AML-193 (cell line): ENCODE results near the gene TUFM.
A peak's percentile ranks its signal among the peaks of the same experiment; 100 is the strongest.
"Not testable (repeated sequence)": the region's sequence is repeated elsewhere in the genome, so short reads cannot be mapped to it uniquely, and the experiment has no call there.

ENCODE experiments used
- DNase-seq, 2 experiments: peaks; one replicate each; lab custom pipeline; 2025; lab: John Stamatoyannopoulos, UW

Gene TUFM

DNA sequence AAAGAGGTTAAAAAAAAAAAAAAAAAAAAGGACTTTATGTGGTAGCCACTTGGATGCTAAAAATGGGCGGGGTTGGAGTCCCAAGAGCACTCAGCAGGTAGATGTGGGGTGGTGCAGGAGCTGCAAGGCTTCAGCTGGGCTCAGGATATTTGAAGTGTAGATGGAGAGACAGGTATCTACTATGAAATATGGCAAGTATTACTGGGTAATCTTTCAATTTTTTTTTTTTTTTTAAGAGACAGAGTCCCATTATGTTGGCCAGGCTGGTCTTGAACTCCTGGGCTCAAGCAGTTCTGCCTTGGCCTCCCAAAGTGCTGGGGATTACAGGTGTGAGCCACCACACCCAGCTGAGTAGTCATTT lies 7.6 kb downstream of the TUFM start:
- no peak for DNase-seq

DNA sequence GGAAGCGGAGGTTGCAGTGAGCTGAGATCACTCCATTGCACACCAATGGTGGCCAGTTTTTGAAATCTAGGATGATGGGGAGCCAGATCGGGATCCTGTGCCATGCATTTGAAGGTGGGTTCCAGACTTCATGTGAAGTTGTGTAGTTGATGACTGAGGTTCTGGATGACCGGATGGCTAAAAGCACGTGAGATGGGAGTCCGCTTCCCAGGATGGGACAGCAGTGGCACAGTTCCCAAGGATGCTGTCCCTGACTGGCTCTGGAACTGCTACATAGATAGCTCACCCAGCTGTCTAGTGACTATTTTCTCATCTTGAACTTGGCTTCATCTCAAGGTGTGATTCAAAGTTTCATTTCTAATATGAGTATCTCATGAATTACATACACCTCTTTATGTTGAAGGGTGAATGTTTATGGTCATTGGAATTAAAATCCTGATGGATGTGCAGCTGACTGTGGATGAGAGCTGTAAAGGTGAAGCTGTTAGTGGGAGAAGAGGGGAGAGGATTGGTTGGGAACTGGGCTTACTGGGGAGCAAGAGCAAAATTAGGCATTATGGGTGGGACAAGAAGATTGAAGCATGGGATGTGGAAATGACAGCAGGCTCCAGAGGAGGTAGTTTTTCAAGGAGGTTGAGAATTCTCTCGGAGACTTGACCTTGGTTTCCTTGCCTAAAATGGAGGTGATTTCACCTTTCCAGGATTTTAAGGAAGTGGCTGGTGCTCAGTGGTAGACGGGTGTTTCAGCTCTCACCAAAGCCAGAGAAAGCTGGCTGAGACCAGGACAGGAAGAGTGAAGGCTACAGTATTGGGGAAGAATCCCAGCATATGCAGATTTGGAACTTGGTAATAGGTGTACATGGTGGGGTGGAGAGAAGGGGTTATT lies 8.2 kb downstream of the TUFM start:
- DNase-seq = no peak

DNA sequence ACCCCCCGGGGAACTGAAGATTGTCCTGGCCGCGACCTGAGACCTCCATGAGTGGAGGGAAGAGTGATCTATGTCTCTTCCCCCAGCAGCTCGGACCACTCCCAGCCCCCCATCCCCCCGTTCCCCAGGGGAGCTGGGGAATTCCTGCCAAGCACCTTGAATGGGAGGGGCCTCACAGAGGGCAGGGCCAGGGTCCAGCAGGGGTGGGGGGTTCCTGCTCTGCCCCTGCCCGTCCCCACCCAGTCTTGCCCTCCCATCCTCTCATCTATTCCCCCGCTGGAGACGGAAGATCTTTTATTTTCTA lies 9.4 kb downstream of the TUFM start:
- no peak for DNase-seq

DNA sequence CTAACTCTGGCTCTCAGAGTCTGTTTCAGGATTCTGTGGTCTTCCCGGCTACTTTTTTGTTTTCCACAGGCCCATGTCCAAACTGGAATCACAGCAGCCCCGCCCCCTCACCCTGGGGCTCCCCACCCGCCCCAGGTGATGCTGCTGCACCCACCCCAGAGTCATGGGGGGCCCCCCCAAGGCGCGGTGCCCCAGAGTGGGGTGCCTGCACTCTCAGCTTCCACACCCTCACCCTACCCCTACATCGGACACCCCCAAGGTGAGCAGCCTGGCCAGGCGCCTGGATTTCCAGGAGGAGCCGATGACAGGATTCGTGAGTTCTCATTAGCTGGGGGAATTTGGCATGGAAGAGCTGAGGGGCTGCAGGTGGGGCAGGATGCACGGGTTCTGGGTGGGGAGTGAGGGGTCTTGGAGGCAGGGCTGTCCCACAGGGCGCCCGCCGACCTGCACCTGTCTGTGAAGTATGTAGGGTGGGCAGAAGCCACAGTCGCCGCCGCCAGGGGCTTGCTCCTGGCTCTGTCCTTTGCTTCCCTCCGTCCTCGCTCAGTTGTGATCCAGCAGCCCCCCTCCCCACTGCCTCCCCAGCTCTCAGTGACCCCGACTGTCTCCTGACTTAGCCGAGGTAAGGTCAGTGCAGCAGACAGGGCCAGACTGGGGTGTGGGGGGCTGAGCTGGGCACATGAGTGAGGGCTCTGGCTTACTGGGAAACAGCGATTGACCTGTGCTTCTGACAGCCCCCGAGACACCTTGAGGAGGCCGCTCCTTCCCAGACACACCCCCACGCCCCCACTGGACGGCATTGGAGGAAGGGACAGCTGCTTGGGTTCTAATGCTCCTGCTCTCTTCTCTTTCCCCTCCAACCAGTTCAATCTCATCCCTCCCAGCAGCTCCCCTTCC lies 10.0 kb downstream of the TUFM start:
- DNase-seq = no peak

DNA sequence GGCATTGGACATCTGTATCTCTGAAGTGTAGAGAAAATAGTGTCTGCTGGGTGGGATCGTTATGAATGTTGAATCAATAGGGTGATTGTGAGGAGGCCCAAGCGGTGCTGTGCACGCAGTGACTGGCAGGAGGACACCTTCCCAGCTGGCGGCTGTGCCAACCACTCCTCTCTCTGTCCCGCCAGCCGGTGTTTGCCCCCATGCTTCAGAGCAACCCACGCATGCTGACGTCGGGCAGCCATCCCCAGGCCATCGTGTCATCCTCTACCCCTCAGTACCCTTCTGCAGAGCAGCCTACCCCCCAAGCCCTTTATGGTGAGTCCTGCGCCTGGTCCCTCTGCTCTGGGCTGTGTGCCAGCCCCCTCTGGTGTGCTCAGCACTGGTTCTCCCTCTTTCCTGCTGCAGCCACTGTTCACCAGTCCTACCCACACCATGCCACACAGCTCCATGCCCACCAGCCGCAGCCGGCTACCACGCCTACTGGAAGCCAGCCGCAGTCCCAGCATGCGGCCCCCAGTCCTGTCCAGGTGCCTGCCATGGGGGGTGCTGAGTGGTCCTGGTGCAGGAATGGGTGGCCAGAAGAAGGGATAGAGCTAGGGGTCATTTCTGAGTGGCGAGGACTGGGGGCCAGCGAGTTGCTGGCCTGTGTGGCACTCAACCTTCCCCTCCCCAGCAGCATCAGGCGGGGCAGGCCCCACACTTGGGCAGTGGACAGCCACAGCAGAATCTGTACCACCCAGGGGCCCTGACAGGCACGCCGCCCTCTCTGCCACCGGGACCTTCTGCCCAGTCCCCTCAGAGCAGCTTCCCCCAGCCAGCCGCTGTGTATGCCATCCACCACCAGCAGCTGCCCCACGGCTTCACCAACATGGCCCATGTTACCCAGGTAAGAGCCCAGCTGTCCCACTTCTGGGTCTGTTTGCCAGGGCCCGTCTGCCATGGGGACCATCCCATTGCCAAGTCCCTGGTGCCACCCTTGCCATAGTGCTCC lies 11.0 kb downstream of the TUFM start:
- no peak for DNase-seq

DNA sequence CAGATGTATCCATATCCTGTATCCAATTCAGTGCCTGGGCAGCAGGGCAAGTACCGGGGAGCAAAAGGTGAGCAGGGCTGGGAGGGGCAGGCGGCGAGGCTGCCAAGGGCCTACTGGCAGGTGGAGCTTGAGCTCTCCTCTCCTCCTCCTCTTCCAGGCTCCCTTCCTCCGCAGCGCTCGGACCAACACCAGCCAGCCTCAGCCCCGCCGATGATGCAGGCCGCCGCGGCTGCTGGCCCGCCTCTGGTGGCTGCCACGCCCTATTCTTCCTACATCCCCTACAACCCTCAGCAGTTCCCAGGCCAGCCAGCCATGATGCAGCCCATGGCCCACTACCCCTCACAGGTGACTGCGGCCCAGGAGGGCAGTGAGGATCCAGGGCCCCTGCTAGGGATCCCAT lies 11.8 kb downstream of the TUFM start:
- DNase-seq = no peak

DNA sequence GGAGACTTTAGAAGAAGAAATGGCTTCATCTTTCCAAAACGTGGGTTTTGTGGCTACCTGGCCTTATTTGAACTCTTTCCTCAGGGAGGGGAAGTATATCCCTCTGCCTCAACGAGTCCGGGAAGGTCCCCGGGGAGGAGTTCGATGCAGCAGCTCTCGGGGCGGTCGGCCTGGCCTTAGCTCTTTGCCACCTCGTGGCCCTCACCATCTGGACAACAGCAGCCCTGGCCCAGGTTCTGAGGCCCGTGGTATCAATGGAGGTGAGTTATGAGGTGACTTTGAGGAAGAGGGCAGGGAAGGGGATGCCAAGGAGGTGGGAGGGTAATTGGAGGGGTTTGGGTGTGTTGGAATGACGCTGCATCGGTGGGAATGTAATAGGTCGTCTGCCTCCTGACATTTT lies 15.6 kb downstream of the TUFM start:
- no peak for DNase-seq

DNA sequence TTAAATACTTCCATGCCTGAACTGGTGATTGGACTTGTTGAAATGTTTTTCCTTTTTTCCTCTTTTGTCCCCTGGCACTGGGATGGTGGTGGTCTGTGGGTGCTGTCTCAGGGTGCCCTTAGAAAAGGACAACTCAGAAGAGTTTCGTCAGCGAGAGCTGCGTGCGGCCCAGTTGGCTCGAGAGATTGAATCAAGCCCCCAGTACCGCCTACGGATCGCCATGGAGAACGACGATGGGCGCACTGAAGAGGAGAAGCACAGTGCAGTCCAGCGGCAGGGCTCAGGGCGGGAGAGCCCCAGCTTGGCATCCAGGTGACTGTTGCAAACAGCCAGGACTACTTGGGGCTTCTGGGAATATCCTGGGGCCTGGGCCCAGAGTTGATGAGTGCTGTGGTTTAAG lies 16.4 kb downstream of the TUFM start:
- DNase-seq = no peak

DNA sequence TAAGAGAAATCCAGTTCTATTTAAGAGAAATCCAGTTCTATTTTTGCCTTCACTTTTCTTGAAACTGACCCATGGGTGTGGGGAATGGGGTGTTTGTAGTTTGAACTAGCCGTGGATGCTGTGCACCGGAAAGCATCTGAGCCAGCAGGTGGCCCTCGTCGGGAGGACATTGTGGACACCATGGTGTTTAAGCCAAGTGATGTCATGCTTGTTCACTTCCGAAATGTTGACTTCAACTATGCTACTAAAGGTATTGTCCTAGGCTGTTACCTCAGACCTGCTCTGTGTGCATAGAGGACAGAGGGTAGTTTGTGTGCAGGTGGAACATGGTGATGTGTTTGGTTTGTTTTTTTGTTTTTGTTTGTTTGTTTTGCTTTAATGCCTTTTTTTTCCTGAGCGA lies 20.0 kb downstream of the TUFM start:
- DNase-seq = no peak

DNA sequence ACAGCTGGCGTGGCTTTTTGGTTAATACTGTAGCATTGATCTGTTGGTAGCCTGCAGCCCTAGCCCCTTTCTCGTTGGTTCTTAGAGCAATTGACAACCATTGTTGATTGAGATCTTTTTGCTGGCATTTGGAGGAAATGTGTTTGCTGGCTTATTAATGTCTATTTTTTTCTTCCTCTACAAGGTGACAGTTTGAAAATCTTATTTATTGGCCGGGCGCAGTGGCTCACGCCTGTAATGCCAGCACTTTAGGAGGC lies 21.5 kb downstream of the TUFM start:
- no peak for DNase-seq

DNA sequence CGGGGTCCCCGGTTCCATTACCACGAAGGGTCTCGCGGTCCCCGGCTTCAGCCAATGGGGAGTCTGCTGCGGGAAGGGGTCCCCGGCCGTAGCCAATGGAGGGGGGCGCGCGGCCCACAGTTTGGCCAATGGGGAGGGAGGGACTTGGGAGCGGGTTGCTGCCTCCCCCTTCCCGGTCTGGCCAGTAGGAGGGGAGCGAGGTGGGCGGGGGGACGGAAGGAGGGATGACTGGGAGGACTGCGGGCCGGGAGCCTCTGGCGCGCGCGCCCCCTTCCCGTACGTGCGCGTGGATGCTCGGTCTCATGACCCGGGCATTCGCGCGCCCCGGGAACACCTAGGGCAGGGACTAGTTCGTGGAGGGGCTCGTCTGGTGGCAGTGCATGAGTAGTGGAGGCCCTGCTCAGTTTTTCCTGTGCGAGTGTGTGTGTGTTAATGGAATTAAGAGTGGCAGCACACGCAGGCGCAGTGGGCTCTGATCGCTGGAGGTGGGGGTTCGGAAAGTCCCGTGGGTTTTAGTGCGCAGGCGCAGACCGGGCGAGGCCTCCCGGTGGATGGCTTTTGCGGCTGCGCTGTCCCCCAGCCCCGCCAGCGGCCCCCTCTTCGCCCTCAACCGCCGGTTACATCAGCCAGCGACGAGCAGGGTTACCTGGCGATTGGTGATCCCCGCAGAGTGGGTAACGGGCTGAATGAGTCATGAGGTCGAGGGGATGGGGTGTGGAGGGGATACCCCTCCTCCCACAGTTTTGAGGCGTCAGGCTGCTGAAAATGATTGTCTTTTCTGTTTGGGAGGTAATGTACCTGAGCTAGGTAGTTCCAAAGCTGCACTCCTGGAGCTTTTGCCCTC lies 22.1 kb downstream of the TUFM start:
- peak; percentile 82 to 89 for DNase-seq

DNA sequence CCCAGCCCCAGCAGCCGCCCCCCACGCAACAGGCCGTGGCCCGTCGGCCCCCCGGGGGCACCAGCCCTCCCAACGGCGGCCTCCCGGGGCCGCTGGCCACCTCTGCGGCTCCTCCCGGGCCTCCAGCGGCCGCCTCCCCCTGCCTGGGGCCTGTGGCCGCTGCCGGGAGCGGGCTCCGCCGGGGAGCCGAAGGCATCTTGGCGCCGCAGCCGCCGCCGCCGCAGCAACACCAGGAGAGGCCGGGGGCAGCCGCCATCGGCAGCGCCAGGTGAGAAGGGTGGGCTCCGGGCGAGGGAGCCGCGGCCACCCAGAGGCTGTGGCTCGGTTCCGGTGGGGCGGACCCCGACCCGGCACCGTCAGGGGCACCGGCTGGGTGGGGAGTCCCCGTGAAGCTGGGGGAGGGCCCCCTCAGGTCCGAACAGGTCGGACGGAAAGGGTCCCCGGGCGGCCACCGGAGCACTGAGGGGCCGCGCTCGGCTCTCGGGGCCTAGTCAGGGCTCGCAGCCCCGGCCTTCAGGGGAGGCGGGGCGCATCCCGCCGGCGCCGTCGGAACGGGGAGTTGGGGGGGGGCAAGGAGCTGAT lies 22.8 kb downstream of the TUFM start:
- DNase-seq = no peak

DNA sequence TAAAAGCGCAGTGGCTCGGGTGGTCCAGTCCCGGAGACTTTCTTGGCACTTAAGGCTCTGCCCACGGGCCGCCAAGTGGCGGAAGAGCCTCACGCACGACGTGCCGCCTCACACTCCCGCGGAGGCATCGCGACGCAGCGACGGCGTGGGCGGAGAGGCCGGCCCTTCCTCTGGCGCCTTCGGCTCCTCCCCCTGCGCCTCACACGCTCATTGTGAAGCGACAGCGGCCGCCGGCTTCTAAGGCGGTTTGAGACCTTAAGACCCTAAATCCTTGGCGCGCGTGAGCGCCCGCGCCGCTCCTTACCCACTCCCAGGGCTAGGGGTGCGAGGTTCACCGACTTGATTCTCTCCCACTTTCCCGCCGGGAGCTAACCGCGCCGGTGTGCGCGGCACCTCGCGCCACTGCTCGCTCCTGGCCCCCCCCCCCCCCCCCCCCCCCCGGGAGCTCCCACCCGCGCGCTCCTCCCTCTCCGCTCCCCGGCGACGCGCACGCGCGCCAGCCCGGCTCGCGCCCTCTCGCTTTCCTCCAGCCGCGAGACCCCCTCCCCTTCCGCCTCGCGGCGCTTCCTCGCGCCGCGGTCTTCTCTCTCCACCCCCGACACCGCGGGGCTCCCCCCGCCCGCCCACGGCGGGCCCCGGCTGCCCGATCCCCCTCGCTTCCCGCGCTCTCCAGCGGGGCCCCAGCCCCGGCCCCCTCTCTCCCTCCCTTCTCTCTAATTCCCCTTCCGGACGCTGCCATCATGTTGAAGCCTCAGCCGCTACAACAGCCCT lies 23.4 kb downstream of the TUFM start, which contains the start of gene ATXN2L:
Gene ATXN2L, plus strand, starts transcription at position 480 of the 771 bp plus-strand sequence. Its CDS starts 261 bp downstream, at position 741.
- peak; percentile 81 to 83 for DNase-seq

DNA sequence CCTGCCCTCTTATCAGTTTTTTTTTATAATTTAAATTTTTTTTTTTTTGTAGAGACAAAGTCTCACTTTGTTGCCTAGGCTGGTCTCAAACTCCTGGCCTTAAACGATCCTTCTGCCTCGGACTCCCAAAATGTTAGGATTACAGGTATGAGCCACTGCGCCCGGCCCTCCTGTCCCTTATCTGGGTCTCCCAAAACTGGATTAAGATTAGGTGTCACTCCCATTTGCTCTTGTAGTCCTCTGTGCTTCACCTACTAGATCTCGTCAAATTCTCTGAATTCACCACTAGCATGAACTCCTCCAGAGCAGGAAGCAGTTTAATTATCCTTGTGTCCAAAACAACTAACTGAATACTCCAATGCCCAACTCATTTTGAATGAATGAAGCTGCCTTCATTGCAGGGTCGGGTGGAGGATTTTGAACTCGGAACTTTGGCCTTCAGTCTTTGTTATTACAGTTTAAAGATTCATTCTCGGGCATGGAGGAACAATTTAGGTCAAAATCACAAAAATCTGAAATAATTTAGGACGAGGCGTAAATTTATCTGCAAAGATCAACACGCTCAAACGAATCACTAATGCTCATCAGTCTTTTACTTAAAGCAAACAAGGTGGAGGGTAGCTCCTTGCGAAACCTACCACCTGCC lies 24.2 kb downstream of the TUFM start:
- no peak for DNase-seq

DNA sequence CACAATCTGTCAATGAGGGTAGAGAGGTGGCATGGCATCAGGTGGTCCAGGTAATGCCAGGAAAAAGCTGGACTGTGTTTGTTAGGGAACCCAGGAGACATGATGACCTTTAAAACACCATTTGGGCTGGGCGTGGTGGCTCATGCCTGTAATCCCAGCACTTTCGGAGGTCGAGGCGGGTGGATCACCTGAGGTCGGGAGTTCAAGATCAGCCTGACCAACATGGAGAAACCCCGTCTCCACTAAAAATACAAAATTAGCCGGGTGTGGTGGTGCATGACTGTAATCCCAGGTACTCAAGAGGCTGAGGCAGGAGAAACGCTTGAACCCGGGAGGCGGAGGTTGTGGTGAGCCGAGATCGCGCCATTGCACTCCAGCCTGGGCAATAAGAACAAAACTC lies 25.6 kb downstream of the TUFM start:
- not testable (repeated sequence) for DNase-seq

DNA sequence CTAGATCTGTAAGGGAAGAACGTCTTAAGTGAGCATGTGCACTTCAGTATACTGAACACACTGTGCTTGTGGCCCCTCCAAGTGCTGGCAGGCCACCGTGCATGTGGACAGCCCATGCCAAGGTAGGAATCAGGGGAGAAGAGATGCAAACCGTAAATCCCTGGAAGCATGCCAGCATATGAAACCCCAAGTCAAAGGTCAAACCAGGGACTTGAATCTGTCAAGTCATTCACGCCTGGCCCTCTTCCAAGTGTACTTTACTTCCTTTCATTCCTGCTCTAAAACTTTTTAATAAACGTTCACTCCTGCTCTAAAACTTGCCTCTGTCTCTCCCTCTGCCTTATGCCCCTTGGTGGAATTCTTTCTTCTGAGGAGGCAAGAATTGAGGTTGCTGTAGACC lies 26.1 kb downstream of the TUFM start:
- no peak for DNase-seq

DNA sequence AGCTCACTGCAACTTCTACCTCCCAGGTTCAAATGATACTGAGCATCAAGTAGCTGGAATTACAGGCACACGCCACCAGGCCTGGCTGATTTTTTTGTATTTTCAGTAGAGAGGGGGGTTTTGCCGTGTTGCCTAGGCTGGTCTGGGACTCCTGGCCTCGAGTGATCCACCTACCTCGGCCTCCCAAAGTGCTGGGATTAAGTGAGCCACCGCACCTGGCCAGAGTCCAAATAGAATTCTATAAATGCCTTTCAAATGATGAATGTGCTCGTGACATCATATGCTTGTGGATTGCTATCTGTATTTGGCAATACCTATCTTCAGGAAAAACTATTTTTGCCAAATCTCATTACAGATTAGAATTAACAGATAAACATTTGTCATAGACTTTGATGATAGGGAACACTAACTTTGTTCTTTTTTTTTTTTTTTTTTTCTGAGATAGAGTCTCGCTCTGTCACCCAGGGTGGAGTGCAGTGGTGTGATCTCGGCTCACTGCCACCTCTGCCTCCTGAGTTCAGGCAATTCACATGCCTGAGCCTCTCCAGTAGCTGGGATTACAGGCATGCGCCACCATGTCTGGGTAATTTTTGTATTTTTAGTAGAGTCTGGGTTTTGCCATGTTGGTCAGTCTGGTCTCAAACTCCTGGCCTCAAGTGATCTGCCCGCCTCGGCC lies 38.6 kb downstream of the TUFM start:
- DNase-seq = not testable (repeated sequence)

DNA sequence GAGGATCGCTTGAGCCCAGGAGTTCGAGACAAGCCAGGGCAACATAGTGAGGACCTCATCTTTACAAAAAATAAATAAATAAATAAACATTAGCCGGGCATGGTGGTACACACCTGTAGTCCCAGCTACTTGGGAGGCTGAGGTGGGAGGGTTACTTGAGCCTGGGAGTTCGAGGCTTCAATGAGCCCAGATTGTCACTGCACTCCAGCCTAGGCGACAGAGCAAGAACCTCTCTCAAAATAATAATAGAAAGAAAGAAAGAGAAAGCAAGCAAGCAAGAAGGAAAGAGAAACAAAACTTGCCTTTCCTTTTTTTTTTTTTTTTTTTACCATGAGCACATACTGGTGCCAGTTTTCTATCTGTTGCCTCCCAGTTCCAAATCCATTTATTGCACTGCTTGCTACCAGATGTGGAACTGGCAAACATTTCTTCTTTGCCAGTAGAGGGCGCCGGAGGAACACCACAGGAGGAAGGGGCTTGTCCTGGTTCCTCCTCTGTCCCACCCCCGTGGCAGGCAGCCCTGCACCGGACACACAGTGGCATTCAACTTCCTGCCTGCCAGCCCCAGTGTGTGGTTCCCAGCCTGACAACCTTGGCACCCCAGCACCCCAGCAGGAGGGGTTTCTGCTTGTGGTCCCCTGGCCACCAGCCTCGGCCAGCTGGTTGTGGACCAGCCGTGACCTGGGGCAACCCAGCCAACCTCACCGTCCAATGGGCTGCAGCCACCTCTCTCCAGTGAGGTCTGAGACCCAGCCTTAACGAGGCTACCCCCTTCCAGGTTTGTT lies 43.7 kb downstream of the TUFM start:
- DNase-seq = peak; percentile 73 to 82
